Measurements from ENCODE around the gene PDE8B. TPM values are rescaled to one million over a fixed set of nuclear protein-coding genes. Genes with fewer than 3 reads are reported as not detected.
A peak's percentile ranks its signal among the peaks of the same experiment; 100 is the strongest.

PDE8B gene
- total and polyA plus RNA-seq, 12 donors: 0.27 to 5.6 (median 1.4) TPM

GRCh38 chr5:77302247-77302646, 91.8 kb downstream of the PDE8B start:
- Histone ChIP-seq H3K27me3 (no peaks in the 10 kb centered on the region), H3K9me3 (no peaks in the 10 kb centered on the region), H3K4me1 (peaks cover 0 to 12% (median 0%) of the 10 kb centered on the region in 9 donors), H3K4me3 (no peak overlapping the region), H3K27ac (no peak overlapping the region), H3K36me3 (no peaks in the 10 kb centered on the region)
- no peak for ATAC-seq
- DNase-seq: no peak
- intact Hi-C loops (cut with DNase I): no loop called here
- WGBS, 2 donors: 61 to 82% methylated on average over 5 of the region's 5 CpGs
- TF ChIP-seq CTCF (IDR thresholded peaks at IDR 0.05): no peak

- Histone ChIP-seq H3K27me3 (no peaks in the 10 kb centered on the region), H3K4me1 (peaks cover 0 to 12% (median 0%) of the 10 kb centered on the region in 9 donors), H3K27ac (no peak overlapping the region), H3K36me3 (no peaks in the 10 kb centered on the region), H3K9me3 (no peaks in the 10 kb centered on the region), H3K4me3 (no peak overlapping the region)
- ATAC-seq (no peak), DNase-seq (no peak)
- 92 to 94% methylated on average over 3 of the region's 3 CpGs for WGBS, 2 donors
- intact Hi-C loops (cut with DNase I): no loop called here
- TF ChIP-seq CTCF (IDR thresholded peaks at IDR 0.05): no peak
These were observed 92.2 kb downstream of the PDE8B start for GRCh38 chr5:77302653-77303052.

- ATAC-seq (no peak), DNase-seq (no peak)
- no peak overlapping the region for H3K27ac ChIP-seq
- no peaks in the 10 kb centered on the region for H3K9me3 ChIP-seq
- H3K4me3 ChIP-seq: no peak overlapping the region
- H3K27me3 ChIP-seq: no peaks in the 10 kb centered on the region
- peaks cover 0 to 12% (median 0%) of the 10 kb centered on the region in 9 donors for H3K4me1 ChIP-seq
- intact Hi-C loops (cut with DNase I): no loop called here
- WGBS, 2 donors: 88 to 93% methylated on average over 1 of the region's 1 CpG
- no peaks in the 10 kb centered on the region for H3K36me3 ChIP-seq
- no peak for TF ChIP-seq CTCF (IDR thresholded peaks at IDR 0.05)
These were observed 93.9 kb downstream of the PDE8B start for GRCh38 chr5:77304388-77304787.

GRCh38 chr5:77305222-77305846, 94.9 kb downstream of the PDE8B start:
- H3K36me3 ChIP-seq: no peaks in the 10 kb centered on the region
- intact Hi-C loops (cut with DNase I): no loop called here
- no peak for DNase-seq
- 77 to 80% methylated on average over 2 of the region's 2 CpGs for WGBS, 2 donors
- peak in 1 of 8 donors; percentile 11 for ATAC-seq
- no peaks in the 10 kb centered on the region for H3K27me3 ChIP-seq
- no peak for TF ChIP-seq CTCF (IDR thresholded peaks at IDR 0.05)
- H3K9me3 ChIP-seq: no peaks in the 10 kb centered on the region
- no peak overlapping the region for H3K27ac ChIP-seq
- H3K4me3 ChIP-seq: no peak overlapping the region
- peaks cover 0 to 12% (median 0%) of the 10 kb centered on the region in 9 donors for H3K4me1 ChIP-seq

Data from heart right ventricle (tissue), 16 donors.